HFFc6 (cell line): Measurements from ENCODE around the gene SPINT1. TPM values are rescaled to one million over a fixed set of nuclear protein-coding genes. Genes with fewer than 3 reads are reported as not detected.
A peak's percentile ranks its signal among the peaks of the same experiment; 100 is the strongest.

Experiments
- DNase-seq: peaks from one replicate; pipeline ENCODE4 v3.0.0-alpha.2; 2018
- H3K27ac Mint-ChIP-seq: 2 replicates; pipeline ENCODE4 v1.8.0; 2020; ENCODE audit warnings: mild to moderate bottlenecking, mixed read lengths
- H3K27me3 Mint-ChIP-seq: 2 replicates; pipeline ENCODE4 v1.8.0; 2021; ENCODE audit warnings: mild to moderate bottlenecking, moderate library complexity, mixed read lengths; ENCODE audit not compliant: insufficient read depth
- H3K36me3 Mint-ChIP-seq: 2 replicates; pipeline ENCODE4 v1.8.0; 2021; ENCODE audit warnings: low read depth, mixed read lengths
- H3K4me1 Mint-ChIP-seq: 2 replicates; pipeline ENCODE4 v1.8.0; 2020; ENCODE audit warnings: low read depth, mixed read lengths
- H3K4me3 Mint-ChIP-seq: 2 replicates; pipeline ENCODE4 v1.8.0; 2020; ENCODE audit warnings: mild to moderate bottlenecking, moderate library complexity, mixed read lengths
- H3K9me3 Mint-ChIP-seq: 2 replicates; pipeline ENCODE4 v1.8.0; 2020; ENCODE audit warnings: mild to moderate bottlenecking, mixed read lengths
- CTCF ChIP-seq: fragments of 200-600 bp; sonication (generic); IDR thresholded peaks from 2 replicates; pipeline ENCODE4 v1.5.0; 2021; ENCODE audit warnings: antibody characterized with exemption, mild to moderate bottlenecking
- total RNA-seq, 6 experiments: library from RNA; stranded (reverse); fragmentation: NEBNext Ultra II Directional; extraction: Animal tissue kit (Norgen Biotek cat#: 25700); gene quantifications; 2 replicates in 1 of 6; 3 replicates in 5 of 6; pipeline ENCODE4 v1.2.3, GENCODE V29; 2021

The SPINT1 gene
- total RNA-seq, 6 experiments from 2014 or later: 0.14 to 0.51 (median 0.26) TPM; not detected in 1

- no peak for DNase-seq
- H3K4me3 Mint-ChIP-seq: peak overlapping the region; percentile 74
- peaks cover 1% of the 10 kb centered on the region; the same call in 1 of the 2 replicates for H3K27me3 Mint-ChIP-seq
- H3K27ac Mint-ChIP-seq: no peak overlapping the region
- peaks cover 21% of the 10 kb centered on the region for H3K4me1 Mint-ChIP-seq
- no peak for TF ChIP-seq CTCF
- H3K36me3 Mint-ChIP-seq: no peaks in the 10 kb centered on the region
- no peaks in the 10 kb centered on the region for H3K9me3 Mint-ChIP-seq
Measured at GRCh38 chr15:40872791-40873693, 29.2 kb downstream of the SPINT1 start.

GRCh38 chr15:40873694-40874561 lies 30.1 kb downstream of the SPINT1 start, which contains the start of gene RHOV:
Gene RHOV, minus strand, starts transcription at chr15:40874234. Its CDS starts 95 bp downstream, at chr15:40874139.
- DNase-seq: no peak
- no peak within 1 kb of the TSS for H3K27ac Mint-ChIP-seq

GRCh38 chr15:40875991-40876730 lies 32.3 kb downstream of the SPINT1 start:
- H3K4me1 Mint-ChIP-seq: peaks cover 28% of the 10 kb centered on the region
- DNase-seq: peak; percentile 59
- no peaks in the 10 kb centered on the region for H3K36me3 Mint-ChIP-seq
- peak overlapping the region; percentile 74 for H3K27ac Mint-ChIP-seq
- no peak overlapping the region; the same call in 1 of the 2 replicates for H3K4me3 Mint-ChIP-seq
- TF ChIP-seq CTCF: no peak
- H3K27me3 Mint-ChIP-seq: peaks cover 1% of the 10 kb centered on the region; the same call in 1 of the 2 replicates
- H3K9me3 Mint-ChIP-seq: no peaks in the 10 kb centered on the region

More at GRCh38 chr15:40873694-40874561, 30.1 kb downstream of the SPINT1 start, which contains the start of gene RHOV:
- no peaks in the 10 kb centered on the region for H3K36me3 Mint-ChIP-seq
- no peaks in the 10 kb centered on the region for H3K9me3 Mint-ChIP-seq
- H3K27me3 Mint-ChIP-seq: peaks cover 1% of the 10 kb centered on the region; the same call in 1 of the 2 replicates
- peak; percentile 57 for TF ChIP-seq CTCF
- H3K4me3 Mint-ChIP-seq: peak within 1 kb of the TSS; percentile 82
- peaks cover 27% of the 10 kb centered on the region for H3K4me1 Mint-ChIP-seq

- H3K9me3 Mint-ChIP-seq: no peaks in the 10 kb centered on the region; the same call in 1 of the 2 replicates
- peaks cover 3% of the 10 kb centered on the region for H3K27me3 Mint-ChIP-seq
- no peak for DNase-seq
- no peak for TF ChIP-seq CTCF
- peaks cover 28% of the 10 kb centered on the region for H3K4me1 Mint-ChIP-seq
- no peak overlapping the region for H3K27ac Mint-ChIP-seq
- no peak overlapping the region for H3K4me3 Mint-ChIP-seq
- H3K36me3 Mint-ChIP-seq: no peaks in the 10 kb centered on the region
Measured at GRCh38 chr15:40877694-40878093, 33.8 kb downstream of the SPINT1 start.

GRCh38 chr15:40878785-40879184 lies 34.9 kb downstream of the SPINT1 start:
- H3K36me3 Mint-ChIP-seq: no peaks in the 10 kb centered on the region
- no peak for DNase-seq
- H3K4me3 Mint-ChIP-seq: no peak overlapping the region
- no peak for TF ChIP-seq CTCF
- no peaks in the 10 kb centered on the region; the same call in 1 of the 2 replicates for H3K9me3 Mint-ChIP-seq
- H3K27ac Mint-ChIP-seq: no peak overlapping the region
- H3K27me3 Mint-ChIP-seq: peaks cover 2% of the 10 kb centered on the region
- H3K4me1 Mint-ChIP-seq: peaks cover 28% of the 10 kb centered on the region
